GM12872 (cell line): ENCODE measurements around the gene AHRR.
A peak's percentile ranks its signal among the peaks of the same experiment; 100 is the strongest.

ENCODE experiments used
- CTCF ChIP-seq: IDR thresholded peaks from 3 replicates; pipeline ENCODE4 v1.5.1; 2011; ENCODE audit warnings: low read depth, mild to moderate bottlenecking, low read length, moderate library complexity; ENCODE audit not compliant: insufficient read depth

Gene AHRR

GRCh38 chr5:317086-317811, 4.3 kb upstream of the AHRR start:
- TF ChIP-seq CTCF, result peak; percentile 94

- no peak for TF ChIP-seq CTCF
These were observed 3.1 kb upstream of the AHRR start for GRCh38 chr5:318341-318897.

GRCh38 chr5:318931-319601, 2.4 kb upstream of the AHRR start:
- TF ChIP-seq CTCF, result no peak

- no peak for TF ChIP-seq CTCF
These were observed 837 bp upstream of the AHRR start for GRCh38 chr5:320524-321229.

GRCh38 chr5:321726-322251, 275 bp downstream of the AHRR start:
- TF ChIP-seq CTCF, result no peak

- TF ChIP-seq CTCF, result 0 out of 3 replicates have a peak, but pooled peaks have one; percentile 1
These were observed 897 bp downstream of the AHRR start for GRCh38 chr5:322281-322941.
